ENCODE results near the gene TBCK. TPM values are rescaled to one million over a fixed set of nuclear protein-coding genes. Genes with fewer than 3 reads are reported as not detected.

TBCK gene
- total and polyA plus RNA-seq, 2 of the 8 experiments (the other 6 are each of a cell fraction or from before 2014, with no cell fraction given): 10.2 to 18.7 TPM

GRCh38 chr4:106329041-106329618 is 13.1 kb upstream of the TBCK start:
- Histone ChIP-seq H3K27me3 (replicated peaks in 1 of 4; ENCODE audit: control insufficient read depth in 3 of 4, extremely low read depth in 1 of 4, insufficient read depth in 3 of 4, low read length in 3 of 4) (no peaks in the 10 kb centered on the region), H2BK5ac (ENCODE audit: low read depth, low read length) (no peak overlapping the region), H4K5ac (ENCODE audit: insufficient read length, low read depth, low read length) (no peak overlapping the region), H4K8ac (ENCODE audit: extremely low read depth, insufficient read depth, low read length) (no peak overlapping the region), H3K79me2 (ENCODE audit: control insufficient read depth in 1 of 2, insufficient read depth in 2 of 2, low read length in 2 of 2) (no peaks in the 10 kb centered on the region), H2BK120ac (replicated peaks; ENCODE audit: low read depth, low read length) (no peak overlapping the region), H3K23me2 (ENCODE audit: low read depth, low read length) (no peaks in the 10 kb centered on the region), H3K27ac (ENCODE audit: low read depth, low read length) (no peak overlapping the region), H3K4ac (replicated peaks; ENCODE audit: insufficient read length, low read depth, low read length) (no peak overlapping the region), H3K4me2 (ENCODE audit: insufficient read depth in 1 of 2, low read depth in 2 of 2, low read length in 2 of 2) (no peak overlapping the region), H2BK12ac (ENCODE audit: low read depth, low read length) (no peak overlapping the region), H3K79me1 (ENCODE audit: low read depth, low read length) (no peaks in the 10 kb centered on the region), H3K9ac (replicated peaks in 1 of 4; ENCODE audit: extremely low read depth in 1 of 4, low read depth in 3 of 4, low read length in 3 of 4) (no peak overlapping the region), H2BK15ac (ENCODE audit: low read length) (no peak overlapping the region), H2BK20ac (ENCODE audit: low read length) (no peak overlapping the region), H2AFZ (ENCODE audit: low read length) (no peak overlapping the region), H2AK5ac (ENCODE audit: low read depth, low read length) (no peak overlapping the region), H3K56ac (replicated peaks; ENCODE audit: insufficient read length, low read depth, low read length) (no peak overlapping the region), H3K23ac (ENCODE audit: insufficient read length) (no peak overlapping the region), H4K91ac (replicated peaks; ENCODE audit: insufficient read length, low read length) (no peak overlapping the region), H3K14ac (ENCODE audit: insufficient read length) (no peak overlapping the region), H3K4me1 (replicated peaks in 1 of 4; ENCODE audit: control insufficient read depth in 3 of 4, insufficient read depth in 4 of 4, low read length in 3 of 4) (no peaks in the 10 kb centered on the region), H3K36me3 (ENCODE audit: control insufficient read depth in 2 of 4, insufficient read depth in 4 of 4, low read length in 3 of 4) (peaks cover 4 to 72% (median 17%) of the 10 kb centered on the region in 4 experiments), H3K4me3 (ENCODE audit: extremely low read depth in 1 of 4, insufficient read depth in 2 of 4, low read depth in 3 of 4, low read length in 4 of 4) (no peak overlapping the region), H3K18ac (ENCODE audit: extremely low read depth, low read length) (no peak overlapping the region), H4K20me1 (replicated peaks in 1 of 2; ENCODE audit: control insufficient read depth in 1 of 2, insufficient read depth in 2 of 2, low read length in 2 of 2) (peaks cover 1 to 2% of the 10 kb centered on the region in 2 experiments), H3K9me3 (ENCODE audit: insufficient read depth in 2 of 2, low read depth in 1 of 2, low read length in 1 of 2) (no peaks in the 10 kb centered on the region)
- TF ChIP-seq RAD21 (IDR thresholded peaks at IDR 0.05 in 1 of 2, conservative IDR thresholded peaks at IDR 0.05 in 1 of 2; ENCODE audit: low read depth in 2 of 2, low read length in 2 of 2) (peak; percentile 39 to 51), CTCF (IDR thresholded peaks at IDR 0.05; ENCODE audit: control extremely low read depth in 1 of 3, insufficient read depth in 1 of 3, low read depth in 1 of 3, low read length in 3 of 3) (peak in 2 of 3 experiments; percentile 24 to 62; a peak in 2 of 4 replicates), SUZ12 (IDR thresholded peaks at IDR 0.05; ENCODE audit: low read length) (no peak)
- CTCF ChIA-PET (ENCODE audit: partially characterized antibody): interaction anchor here (0.6 to 2.1 kb wide), 17 partner anchors 11 to 1497 kb away, joined by 3 to 7 read pairs (median 3); partner anchors contain the start of genes AIMP1 and TBCK
- no peak for DNase-seq (ENCODE audit: low read depth in 1 of 2, low spot score in 2 of 2)
- no peak for FAIRE-seq
- POLR2A ChIA-PET (ENCODE audit: partially characterized antibody): interaction anchor here (0.5 to 0.8 kb wide), 2 partner anchors 13 to 1477 kb away, joined by 3 to 4 read pairs; partner anchors contain the start of genes AIMP1 and TBCK
- 63% methylated on average over 1 of the region's 1 CpG; no CpG with 5 or more reads in 1 of the 2 experiments for WGBS, 2 experiments (ENCODE audit: extremely low coverage in 1 of 2, insufficient coverage in 1 of 2, insufficient read length in 1 of 2, insufficient replicate concordance in 2 of 2, low coverage in 1 of 2, low lambda C conversion rate in 2 of 2, missing lambda C conversion rate in 1 of 2)
